HG03442 (cell line): Measurements from ENCODE around the gene CFDP1.
A peak's percentile ranks its signal among the peaks of the same experiment; 100 is the strongest.
"Not testable (repeated sequence)": the region's sequence is repeated elsewhere in the genome, so short reads cannot be mapped to it uniquely, and the experiment has no call there.

Experiments used
- ATAC-seq: cut with Tn5 transposase; IDR thresholded peaks from one replicate; pipeline ENCODE4 v1.9.1; 2021; ENCODE audit warnings: mild to moderate bottlenecking, moderate library complexity; ENCODE audit not compliant: unreplicated experiment

Gene CFDP1

GRCh38 chr16:75459691-75460090, 26.4 kb upstream of the CFDP1 start:
- no peak for ATAC-seq

GRCh38 chr16:75458439-75458838, 25.1 kb upstream of the CFDP1 start:
- no peak for ATAC-seq

GRCh38 chr16:75458029-75458428, 24.7 kb upstream of the CFDP1 start:
- ATAC-seq, result no peak

GRCh38 chr16:75457485-75458021, 24.2 kb upstream of the CFDP1 start:
- no peak for ATAC-seq

GRCh38 chr16:75456971-75457370, 23.7 kb upstream of the CFDP1 start:
- ATAC-seq, result no peak

- ATAC-seq, result not testable (repeated sequence)
Observed at GRCh38 chr16:75456486-75456885, 23.2 kb upstream of the CFDP1 start.

- ATAC-seq, result no peak
Observed at GRCh38 chr16:75455677-75456076, 22.4 kb upstream of the CFDP1 start.

GRCh38 chr16:75452464-75453190, 19.3 kb upstream of the CFDP1 start:
- ATAC-seq, result no peak

GRCh38 chr16:75446416-75446815, 13.1 kb upstream of the CFDP1 start:
- no peak for ATAC-seq

- no peak for ATAC-seq
Observed at GRCh38 chr16:75445298-75445697, 12.0 kb upstream of the CFDP1 start.

- ATAC-seq, result no peak
Observed at GRCh38 chr16:75443298-75443697, 10.0 kb upstream of the CFDP1 start.

GRCh38 chr16:75433732-75434413, 570 bp upstream of the CFDP1 start:
- ATAC-seq, result peak; percentile 68

- ATAC-seq, result no peak
Observed at GRCh38 chr16:75429621-75430403, 3.5 kb downstream of the CFDP1 start.

- ATAC-seq, result not testable (repeated sequence)
Observed at GRCh38 chr16:75426524-75426923, 6.8 kb downstream of the CFDP1 start.

GRCh38 chr16:75424105-75424762, 9.1 kb downstream of the CFDP1 start:
- not testable (repeated sequence) for ATAC-seq

- ATAC-seq, result no peak
Observed at GRCh38 chr16:75423723-75424104, 9.6 kb downstream of the CFDP1 start.

- no peak for ATAC-seq
Observed at GRCh38 chr16:75421820-75422126, 11.5 kb downstream of the CFDP1 start.

- peak; percentile 90 for ATAC-seq
Observed at GRCh38 chr16:75420987-75421819, 12.1 kb downstream of the CFDP1 start.

GRCh38 chr16:75416904-75417565, 16.3 kb downstream of the CFDP1 start:
- ATAC-seq, result no peak
